Measurements from ENCODE around the gene COMMD1.

- no peak for TF ChIP-seq CTCF (tag by site-specific recombination; IDR thresholded peaks at IDR 0.05)
- no peak for TF ChIP-seq ZNF561 (tag by site-specific recombination; IDR thresholded peaks at IDR 0.05; ENCODE audit: borderline replicate concordance)
- TF ChIP-seq ZNF350 (tag by site-specific recombination; IDR thresholded peaks at IDR 0.05) = no peak
- TF ChIP-seq ZNF311 (tag by site-specific recombination; IDR thresholded peaks at IDR 0.05; ENCODE audit: borderline replicate concordance) = no peak
- TF ChIP-seq ZNF830 (tag by site-specific recombination; IDR thresholded peaks at IDR 0.05; ENCODE audit: low read depth) = no peak
- no peak for TF ChIP-seq ZNF558 (tag by site-specific recombination; IDR thresholded peaks at IDR 0.05)
- TF ChIP-seq ZNF677 (tag by site-specific recombination; IDR thresholded peaks at IDR 0.05) = no peak
- no peak for TF ChIP-seq HOXA7 (CRISPR knock-in tag; IDR thresholded peaks at IDR 0.05; ENCODE audit: borderline replicate concordance)
- no peak for TF ChIP-seq ZNF777 (tag by site-specific recombination; IDR thresholded peaks at IDR 0.05; ENCODE audit: borderline replicate concordance)
- TF ChIP-seq ZNF274 (IDR thresholded peaks at IDR 0.05; ENCODE audit: low read length) = no peak
- no peak for TF ChIP-seq ZNF274 (tag by site-specific recombination; IDR thresholded peaks at IDR 0.05; ENCODE audit: borderline replicate concordance)
These were observed 46.4 kb downstream of the COMMD1 start for GRCh38 chr2:61951881-61952280.
